Measurements from ENCODE around the gene CAPN1.
"Not testable (repeated sequence)": the region's sequence is repeated elsewhere in the genome, so short reads cannot be mapped to it uniquely, and the experiment has no call there.

CAPN1 gene

DNA sequence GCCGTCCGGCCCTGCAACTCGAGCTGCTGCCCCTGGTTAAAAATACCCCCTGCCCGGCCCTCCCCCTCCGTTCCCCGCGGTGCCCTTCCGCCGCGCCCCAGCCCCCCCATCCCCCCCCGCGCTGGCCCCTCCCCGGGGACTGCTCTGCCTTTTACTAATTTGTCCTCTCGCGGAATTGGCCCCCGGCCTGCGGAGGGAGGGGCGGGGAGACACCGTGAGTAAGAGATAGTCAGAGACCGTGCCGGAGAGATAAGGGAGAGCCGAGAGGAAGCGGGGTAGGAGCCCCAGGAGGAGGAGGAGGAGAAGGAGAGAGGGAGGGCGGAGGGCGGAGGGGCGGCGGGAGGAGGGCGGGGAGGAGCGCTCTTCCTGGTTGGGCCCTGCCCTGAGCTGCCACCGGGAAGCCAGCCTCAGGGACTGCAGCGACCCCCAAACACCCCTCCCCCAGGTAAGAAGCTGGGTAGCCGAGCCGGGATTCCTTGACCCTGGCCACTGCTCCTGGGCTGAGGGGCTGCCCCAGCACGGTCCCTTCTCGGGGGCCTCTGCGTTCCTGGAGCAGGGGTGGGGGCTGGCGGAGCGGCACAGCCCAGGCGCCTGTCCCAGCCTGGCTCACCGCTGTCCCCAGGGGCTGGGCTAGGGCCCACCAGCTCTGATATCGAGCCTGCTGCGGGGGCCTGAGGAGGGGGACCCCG, at the start of gene CAPN1:
Gene CAPN1, plus strand, starts transcription at position 360 of the 689 bp plus-strand sequence. CDS start 774 bp downstream, outside the sequence.
- in situ Hi-C loops (cut with MboI; ENCODE audit: low sequenced_read_pairs), result no loop called here

DNA sequence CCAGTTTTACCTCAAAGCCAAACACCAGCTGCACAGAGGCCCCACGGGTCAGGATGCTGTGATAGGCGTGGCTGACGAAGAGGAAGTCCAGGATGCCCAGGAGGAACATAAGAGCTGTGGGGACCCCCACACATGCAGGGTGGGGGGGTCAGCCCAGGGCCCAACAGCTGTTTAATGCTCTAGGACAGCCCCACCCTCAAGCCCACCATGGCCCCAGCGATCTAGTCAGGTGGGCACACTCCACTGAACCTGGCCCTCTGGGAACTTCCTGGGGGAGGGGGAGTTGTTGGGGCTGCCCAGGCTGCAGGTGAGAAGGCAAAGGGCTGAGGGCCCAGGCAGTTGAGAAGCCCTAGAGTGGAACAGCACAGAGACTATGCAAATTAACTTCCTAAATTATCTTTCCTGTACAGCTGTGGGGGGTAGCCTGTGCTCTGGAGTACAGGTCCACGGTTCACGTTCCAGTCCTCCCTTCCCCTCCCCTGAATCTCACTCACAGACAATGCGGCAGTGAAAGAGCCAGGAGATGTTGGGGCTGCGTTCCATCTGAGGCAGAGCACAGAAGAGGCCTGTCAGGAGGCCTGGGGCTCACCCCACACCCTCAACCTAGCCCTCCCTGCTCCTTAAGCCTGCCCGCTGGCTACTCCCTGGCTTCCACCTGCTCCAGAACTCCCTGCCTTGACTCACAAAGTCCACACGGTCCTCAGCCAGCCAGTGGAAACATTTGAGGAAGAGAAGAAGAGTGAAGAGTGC, 49.3 kb upstream of the CAPN1 start:
- in situ Hi-C loops (cut with MboI; ENCODE audit: low sequenced_read_pairs), result no loop called here

DNA sequence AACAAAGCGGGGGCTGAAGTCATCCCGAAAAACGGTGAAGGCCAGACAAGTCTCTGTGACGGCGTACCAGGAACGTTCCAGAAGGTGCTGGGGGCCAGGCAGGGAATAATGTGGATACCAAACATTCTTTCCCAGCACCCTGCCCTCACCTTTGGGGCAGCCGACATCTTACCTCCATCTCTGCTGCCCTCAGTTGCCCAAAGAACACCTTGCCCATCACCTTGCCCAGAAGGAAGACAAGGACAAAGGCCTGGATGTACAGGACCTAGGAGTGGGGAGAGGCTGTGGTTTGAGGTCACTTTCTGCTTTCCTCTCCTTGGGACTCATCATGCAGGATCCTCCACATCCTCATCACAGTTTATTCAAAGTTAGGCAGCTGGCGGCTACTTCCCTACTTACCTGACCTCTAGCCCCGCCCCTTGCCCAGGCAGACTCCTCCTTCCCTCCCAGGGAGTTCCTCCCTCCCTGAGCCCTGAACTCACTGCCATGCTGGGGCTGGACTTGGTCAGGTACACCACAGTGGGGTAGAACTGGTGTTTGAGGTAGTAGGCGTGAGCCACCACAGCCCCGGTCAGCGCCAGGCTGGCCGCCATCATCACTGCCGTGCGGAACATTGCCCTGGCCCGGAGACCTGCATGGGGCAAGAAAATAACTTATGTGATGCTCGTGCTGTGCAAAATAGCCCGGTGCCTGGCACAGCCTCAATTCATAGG, 48.6 kb upstream of the CAPN1 start:
- in situ Hi-C loops (cut with MboI; ENCODE audit: low sequenced_read_pairs), result no loop called here

DNA sequence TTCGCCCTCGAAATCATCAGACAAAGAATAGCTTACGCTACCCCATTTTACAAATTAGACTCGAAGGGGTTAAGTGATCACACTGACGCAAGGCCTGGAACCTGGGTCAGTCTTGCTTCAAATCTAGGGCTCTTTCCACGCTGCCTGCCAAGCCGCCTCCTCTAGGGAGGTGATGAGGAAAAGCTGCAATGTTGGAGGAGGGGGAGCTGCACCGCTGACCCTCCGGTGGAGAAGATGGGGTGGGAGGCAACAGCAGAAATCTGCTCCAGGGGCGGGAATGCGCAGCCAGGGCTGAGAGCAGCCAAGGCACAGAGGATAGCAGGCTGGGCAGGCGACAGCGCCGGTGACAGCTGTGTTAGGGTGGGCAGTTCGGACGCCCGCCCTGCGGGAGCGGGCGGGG, 48.0 kb upstream of the CAPN1 start:
- in situ Hi-C loops (cut with MboI; ENCODE audit: low sequenced_read_pairs), result no loop called here

DNA sequence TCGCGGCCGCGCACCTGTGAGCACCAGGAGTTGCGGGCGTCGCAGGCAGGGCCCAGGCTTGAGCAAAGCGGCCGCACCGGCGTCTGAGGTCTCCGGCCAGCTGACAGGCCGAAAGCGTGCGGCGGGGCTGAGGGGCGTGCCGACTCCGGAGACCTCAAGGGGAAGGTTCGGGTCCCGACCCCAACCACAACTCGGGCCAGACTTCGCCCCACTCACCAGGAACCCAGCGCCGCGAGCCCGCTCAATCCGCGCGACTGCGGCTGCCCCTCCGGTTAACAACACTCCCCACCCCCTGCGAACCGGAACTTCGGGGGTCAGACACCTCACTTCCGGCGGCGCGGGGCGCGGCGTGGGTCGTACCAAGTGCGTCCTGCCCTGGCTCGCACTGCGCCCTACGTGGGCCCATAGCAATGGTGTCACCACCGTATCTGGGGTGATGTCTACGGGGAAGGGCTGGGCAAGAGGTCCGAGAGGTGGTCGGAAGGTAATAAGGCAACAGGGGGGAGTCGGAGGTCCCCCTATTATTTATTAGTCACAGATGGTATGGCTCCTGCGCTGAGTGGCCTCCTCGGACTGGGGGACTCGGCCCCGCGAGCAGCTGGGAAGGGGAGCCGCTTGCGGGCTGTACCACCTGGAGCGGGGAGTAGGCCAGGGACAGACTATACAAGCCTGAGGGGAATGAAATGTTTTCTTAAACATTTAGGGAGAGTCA, 47.3 kb upstream of the CAPN1 start, which contains the start of gene SYVN1:
Gene SYVN1, minus strand, starts transcription at position 280 of the 712 bp plus-strand sequence. CDS start 918 bp downstream, outside the sequence.
- in situ Hi-C loops (cut with MboI; ENCODE audit: low sequenced_read_pairs), result no loop called here

DNA sequence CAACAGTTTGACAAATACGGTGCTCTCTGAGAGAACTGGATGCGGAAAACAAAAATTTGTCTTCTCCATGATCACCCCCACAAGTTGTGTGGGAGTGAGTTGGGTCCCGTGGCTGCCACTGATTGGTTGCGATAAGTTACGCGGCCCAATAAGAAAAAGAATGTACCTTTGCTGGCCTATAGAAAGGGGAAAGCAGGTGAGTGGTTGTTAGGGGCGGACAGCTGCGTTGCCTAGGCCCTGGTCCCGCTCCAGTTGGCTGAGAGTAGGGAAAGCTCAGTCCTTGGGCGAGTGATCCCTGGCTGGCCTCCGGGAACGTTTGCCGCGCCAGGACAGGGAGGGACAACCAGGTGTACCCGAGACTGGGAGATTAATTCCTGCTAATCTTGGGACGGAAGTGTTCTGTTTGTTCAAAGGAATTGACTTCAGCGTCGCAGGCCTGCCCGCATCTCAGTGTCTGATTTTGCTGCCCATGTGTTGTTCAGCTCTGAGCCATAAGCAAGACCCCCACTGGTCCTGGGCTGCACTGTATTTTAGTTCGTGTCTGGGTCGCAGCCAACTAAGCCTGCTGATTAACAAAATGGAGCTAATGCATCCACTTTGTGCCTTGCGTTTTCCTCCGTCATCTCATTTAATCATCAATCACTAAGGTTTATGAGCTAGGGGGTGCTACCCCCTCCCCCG, 46.6 kb upstream of the CAPN1 start:
- in situ Hi-C loops (cut with MboI; ENCODE audit: low sequenced_read_pairs), result no loop called here

DNA sequence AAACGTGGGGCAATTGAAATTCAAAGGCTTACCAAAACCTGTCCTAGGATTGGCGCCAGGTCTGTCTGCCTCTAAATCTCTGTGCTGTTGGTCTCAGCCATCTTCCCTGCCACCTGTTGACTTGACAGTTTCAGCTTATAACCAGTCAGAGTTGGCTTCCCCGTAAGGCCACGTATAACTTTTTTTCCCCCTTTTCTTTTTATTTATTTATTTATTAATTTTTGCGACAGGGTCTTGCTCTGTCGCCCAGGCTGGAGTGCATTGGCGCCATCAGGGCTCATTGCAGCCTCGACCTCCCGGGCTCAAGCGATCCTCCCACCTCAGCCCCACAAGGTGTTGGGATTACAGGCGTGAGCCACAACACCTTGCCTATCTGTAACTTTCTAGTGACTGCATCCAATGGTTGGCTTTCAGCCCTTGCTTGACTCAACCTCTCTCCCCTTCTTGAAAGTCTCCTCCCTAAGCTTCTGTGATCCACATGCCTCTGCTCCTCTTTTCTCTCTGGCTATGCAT, 46.0 kb upstream of the CAPN1 start:
- in situ Hi-C loops (cut with MboI; ENCODE audit: low sequenced_read_pairs), result no loop called here

DNA sequence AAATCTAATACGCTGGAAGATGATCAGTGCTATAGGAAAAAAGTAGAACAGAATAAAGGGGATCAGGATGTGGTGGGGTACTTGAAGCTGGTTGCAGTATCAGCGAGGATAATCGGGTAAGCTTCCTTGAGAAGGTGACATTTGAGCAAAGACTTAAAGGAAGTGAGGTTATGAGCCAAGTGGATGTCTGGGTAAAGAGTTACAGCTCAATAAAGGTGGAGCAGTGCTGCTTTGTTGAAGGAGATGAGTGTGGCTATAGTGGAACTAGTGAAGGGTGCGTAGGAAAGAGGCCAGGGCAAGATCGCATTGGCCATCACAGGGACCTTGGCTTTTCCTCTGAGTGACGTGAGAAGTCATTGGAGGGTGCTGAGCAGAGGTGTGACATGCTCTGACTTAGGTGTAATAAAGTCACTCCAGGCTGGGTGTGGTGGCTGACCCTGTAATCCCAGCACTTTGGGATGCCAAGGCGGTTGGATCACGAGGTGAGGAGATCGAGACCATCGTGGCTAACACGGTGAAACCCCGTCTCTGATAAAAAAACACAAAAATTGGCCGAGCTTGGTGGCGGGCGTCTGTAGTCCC, 45.1 kb upstream of the CAPN1 start:
- in situ Hi-C loops (cut with MboI; ENCODE audit: low sequenced_read_pairs), result no loop called here

DNA sequence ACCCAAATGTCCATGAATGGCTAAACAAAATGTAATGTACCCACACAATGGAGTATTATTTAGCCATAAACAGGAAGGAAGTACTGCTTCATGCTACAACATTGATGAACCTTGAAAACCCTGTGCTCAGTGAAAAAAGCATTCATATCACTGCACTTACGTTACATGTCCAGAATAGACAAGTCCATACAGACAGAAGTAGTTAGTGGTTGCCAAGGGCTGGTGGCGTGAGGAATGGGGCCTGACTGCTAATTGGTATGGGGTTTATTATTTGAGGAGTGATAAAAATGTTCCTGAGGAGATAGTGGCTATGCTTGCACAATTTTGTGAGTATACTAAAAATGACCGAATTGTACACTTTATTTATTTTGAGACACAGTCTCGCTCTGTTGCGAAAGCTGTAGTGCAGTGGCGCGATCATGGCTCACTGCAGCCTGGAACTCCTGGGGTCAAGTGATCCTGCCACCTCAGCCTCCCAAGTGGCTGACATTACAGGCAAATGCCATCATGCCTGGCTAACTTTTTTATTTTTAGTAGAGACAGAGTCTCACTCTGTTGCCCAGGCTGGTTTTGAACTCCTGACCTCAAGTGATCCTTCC, 39.7 kb upstream of the CAPN1 start:
- in situ Hi-C loops (cut with MboI; ENCODE audit: low sequenced_read_pairs), result no loop called here

DNA sequence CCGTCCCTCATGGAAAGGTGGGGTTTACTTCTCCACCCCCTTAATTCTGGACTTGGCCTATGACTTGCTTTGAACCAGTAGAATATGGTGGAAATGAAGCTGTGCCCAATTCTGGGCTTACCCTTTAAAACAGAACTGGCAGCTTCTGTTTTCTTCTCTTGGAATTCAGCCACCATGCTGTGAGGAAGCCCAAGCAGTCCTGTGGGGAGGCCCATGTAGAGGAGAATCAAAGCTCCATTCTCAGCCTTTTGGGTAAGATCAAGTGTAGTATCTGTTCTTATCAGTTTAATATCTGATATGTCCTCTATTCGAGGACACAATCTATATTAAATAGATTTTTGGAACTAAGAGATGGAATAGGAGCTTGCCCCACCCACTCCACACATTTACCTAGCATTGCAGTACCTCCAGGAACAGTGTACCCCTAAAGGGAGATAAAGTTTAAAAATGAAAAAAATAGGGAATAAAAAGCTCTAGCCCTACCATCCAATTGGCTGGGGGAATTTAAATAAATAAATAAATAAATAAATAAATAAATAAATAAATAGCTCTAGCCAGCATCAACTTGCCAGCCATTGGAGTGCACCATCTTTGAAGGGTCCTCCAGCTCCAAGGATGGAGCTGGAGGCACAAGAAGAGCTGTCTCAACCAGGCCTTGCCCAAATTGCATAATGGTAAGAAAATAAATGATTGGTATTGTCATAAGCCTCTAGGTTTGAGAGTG, 34.2 kb upstream of the CAPN1 start:
- in situ Hi-C loops (cut with MboI; ENCODE audit: low sequenced_read_pairs), result no loop called here

DNA sequence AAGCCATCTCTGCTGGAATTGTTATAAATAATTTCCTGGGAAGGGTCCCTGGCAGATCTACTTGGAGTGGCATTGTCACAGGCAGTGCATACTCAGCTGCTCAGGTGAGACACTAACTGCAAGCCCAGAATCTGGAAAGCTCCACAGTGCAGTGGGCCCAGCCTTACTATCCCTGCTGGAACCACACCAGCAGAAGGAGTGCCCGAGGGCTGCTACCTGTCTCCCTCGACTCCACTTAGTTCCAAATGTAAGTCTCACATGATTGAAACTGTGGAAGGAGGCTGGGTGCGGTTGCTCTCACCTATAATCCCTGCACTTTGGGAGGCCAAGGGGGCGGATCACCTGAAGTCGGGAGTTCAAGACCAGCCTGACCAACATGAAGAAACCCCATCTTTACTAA, 33.1 kb upstream of the CAPN1 start:
- in situ Hi-C loops (cut with MboI; ENCODE audit: low sequenced_read_pairs), result no loop called here

DNA sequence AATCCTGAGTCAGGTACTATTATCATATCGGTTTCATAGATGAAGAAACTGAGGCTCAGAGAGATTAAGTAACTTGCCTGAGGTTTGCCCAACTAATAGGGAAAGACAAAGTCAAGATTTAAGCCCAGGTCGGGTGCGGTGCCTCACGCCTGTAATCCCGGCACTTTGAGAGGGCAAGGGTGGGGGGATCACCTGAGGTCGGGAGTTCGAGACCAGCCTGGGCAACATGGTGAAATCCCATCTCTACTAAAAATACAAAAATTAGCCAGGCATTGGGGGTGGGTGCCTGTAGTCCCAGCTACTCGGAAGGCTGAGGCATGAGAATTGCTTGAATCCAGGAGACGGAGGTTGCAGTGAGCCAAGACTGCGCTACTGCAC, 31.6 kb upstream of the CAPN1 start:
- in situ Hi-C loops (cut with MboI; ENCODE audit: low sequenced_read_pairs), result not testable (repeated sequence)

DNA sequence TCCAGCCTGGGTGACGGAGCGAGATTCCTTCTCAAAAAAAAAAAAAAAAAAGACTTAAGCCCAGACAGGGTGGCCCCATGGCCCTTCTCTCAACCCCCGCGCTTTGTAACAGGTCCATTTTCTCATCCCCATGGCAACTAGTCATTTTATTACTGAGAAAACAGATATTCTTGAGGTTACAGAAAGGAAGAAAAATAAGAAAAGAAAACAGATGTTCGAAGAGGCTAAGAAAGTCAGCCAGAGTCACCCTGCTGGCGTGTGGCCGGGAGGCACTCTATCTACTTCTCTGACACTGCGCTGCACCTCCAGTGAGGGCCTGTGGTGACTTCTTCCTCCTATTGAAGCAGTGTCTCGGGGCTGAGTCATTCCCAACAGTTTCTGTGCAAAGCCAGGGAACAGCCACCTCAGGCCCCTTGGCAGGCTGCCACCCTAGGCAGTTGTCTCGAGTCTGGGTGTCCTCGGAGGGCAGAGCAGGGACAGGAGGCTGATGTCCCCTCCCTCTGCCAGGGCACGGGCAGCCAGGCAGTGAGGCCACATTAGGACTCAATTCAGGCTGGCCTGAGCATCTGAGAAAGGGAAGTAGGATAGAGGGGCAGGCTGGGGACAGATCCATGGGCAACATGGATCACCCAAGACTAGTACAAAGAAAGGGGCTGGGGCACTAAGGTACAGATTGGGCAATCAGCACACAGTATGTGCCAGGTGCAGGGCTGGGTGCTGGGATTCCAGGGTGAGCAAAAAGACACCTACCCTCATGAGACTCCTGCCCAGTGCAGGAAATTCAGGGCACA, 31.0 kb upstream of the CAPN1 start:
- in situ Hi-C loops (cut with MboI; ENCODE audit: low sequenced_read_pairs), result no loop called here

DNA sequence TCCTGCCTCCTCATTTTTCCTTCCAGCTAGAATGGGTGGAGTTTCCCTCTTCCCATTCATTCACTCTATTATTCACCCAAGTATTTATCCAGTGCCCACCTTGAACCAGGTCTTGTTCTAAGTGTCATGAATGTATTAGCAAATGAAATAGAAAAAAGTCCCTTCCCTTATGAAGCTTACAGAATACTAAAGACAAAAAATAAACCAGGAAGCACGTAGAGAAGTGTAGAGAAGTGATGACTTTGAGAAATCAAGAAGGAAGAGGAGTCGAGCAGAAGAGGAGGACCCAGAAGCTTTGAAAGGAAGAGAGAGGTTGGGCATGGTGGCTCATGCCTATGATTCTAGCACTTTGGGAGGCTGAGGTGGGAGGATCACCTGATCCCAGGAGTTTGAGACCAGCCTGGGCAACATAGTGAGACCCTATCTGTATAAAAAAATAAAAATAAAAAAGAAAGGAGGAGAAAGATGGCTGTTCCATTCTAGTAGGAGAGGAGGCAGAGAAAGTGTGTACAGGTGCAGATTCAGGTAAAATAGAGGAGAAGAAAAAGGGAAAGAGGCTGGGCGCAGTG, 30.3 kb upstream of the CAPN1 start:
- in situ Hi-C loops (cut with MboI; ENCODE audit: low sequenced_read_pairs), result no loop called here

DNA sequence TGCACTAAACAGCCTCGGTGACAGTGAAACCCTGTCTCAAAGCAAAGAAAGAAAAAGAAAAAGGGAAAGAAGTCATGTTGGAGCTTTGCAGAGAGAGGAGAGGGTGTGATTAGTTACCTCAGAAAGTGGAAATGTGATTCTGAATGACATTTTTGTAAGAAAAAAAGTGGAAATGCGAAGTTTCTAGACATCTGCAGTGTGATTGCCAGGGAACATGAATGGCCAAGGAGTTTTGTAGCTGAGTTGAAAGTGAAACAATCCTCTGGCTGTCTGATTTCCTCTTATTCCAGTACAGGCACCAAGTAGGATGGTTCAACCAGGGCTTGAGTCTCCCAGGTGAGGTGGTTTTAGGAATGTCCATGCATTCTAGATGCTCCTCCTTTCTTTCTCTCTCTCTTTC, 29.6 kb upstream of the CAPN1 start:
- in situ Hi-C loops (cut with MboI; ENCODE audit: low sequenced_read_pairs), result no loop called here

DNA sequence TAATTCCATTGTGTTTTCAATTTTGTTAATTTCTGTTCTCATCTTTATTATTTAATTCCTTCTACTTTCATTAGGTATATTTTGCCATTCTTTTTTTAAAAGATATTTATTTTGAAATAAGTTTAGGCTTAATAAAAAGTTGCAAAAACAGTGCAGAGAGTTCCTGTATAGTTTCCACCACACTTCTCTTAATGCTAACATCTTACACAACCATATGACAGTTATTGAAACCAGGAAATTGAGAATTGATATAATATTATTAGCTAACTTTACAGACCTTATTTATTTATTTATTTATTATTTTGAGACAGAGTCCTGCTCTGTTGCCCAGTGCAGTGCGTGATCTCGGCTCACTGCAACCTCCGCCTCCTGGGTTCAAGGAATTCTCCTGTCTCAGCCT, 25.5 kb upstream of the CAPN1 start:
- in situ Hi-C loops (cut with MboI; ENCODE audit: low sequenced_read_pairs), result no loop called here

DNA sequence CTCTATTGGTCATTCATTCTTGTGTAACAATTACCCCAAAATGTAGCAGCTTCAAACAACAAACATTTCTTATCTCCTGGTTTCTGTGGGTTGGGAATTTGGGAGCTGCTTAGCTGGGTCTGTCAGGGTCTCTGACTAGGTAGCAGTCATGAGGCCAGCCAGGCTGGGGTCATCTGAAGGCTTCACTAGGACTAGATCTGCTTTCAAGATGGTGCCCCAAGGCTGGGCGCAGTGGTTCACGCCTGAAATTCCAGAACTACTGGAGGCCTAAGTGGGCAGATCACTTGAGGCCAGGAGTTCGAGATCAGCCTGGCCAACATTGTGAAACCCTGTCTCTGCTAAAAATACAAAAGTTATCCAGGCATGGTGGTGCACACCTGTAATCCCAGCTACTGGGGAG, 24.8 kb upstream of the CAPN1 start:
- in situ Hi-C loops (cut with MboI; ENCODE audit: low sequenced_read_pairs), result no loop called here

DNA sequence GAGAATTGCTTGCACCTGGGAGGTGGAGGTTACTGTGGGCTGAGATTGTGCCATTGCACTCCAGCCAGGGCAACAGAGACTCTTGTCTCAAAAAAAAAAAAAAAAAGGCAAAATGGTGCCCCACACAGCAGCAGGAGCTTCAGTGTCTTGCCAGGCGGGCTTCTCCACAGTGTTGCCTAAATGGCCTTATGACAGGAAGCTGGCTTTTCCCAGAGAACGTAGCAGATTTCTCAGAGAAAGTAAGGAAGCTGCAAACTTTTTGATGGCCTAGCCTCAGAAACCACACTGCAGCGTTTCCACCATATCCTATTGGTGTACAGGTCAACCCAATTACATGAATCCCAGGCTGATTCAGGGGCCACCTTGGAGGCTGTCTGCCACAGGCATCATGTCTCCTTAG, 24.4 kb upstream of the CAPN1 start:
- in situ Hi-C loops (cut with MboI; ENCODE audit: low sequenced_read_pairs), result no loop called here
